HG03108 (cell line): ENCODE results near the gene ZNF700.
"Not testable (repeated sequence)": the region's sequence is repeated elsewhere in the genome, so short reads cannot be mapped to it uniquely, and the experiment has no call there.

Experiments
- ATAC-seq: cut with Tn5 transposase; IDR thresholded peaks from one replicate; pipeline ENCODE4 v1.9.1; 2021; ENCODE audit warnings: moderate library complexity; ENCODE audit not compliant: unreplicated experiment

ZNF700 gene

GRCh38 chr19:11938383-11938782 lies 13.5 kb downstream of the ZNF700 start:
- not testable (repeated sequence) for ATAC-seq

DNA sequence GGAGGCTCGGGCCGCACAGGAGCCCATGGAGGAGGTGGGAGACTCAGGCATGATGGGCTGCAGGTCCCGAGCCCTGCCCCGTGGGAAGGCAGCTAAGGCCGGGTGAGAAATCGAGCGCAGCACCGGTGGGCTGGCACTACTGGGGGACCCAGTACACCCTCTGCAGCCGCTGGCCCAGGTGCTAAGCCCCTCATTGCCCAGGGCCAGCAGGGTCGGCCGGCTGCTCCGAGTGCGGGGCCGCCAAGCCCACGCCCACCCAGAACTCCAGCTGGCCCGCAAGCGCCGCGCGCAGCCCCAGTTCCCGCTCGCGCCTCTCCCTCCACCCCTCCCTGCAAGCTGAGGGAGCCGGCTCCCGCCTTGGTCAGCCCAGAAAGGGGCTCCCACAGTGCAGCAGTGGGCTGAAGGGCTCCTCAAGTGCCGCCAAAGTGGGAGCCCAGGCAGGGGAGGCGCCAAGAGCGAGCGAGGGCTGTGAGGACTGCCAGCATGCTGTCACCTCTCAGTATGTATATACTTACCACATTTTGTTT lies 16.5 kb downstream of the ZNF700 start:
- ATAC-seq: not testable (repeated sequence)

GRCh38 chr19:11942008-11942842 lies 17.3 kb downstream of the ZNF700 start:
- ATAC-seq: no peak

DNA sequence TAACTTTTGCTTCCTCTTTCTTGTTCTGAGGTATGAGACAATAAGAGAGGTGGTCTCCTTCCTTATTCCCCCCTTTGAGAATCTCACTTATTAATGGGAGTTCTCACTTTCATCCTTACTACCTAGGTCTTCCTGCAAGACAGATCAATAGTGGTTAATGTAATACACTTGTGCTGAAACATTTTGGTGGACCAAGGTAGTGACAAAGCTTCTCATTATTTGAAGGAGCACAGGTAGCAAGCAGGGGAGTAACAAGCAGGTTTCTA lies 17.9 kb downstream of the ZNF700 start:
- no peak for ATAC-seq

- ATAC-seq: no peak
These were observed 19.7 kb downstream of the ZNF700 start for GRCh38 chr19:11944656-11945055.

GRCh38 chr19:11948646-11949045 lies 23.7 kb downstream of the ZNF700 start:
- ATAC-seq: no peak

GRCh38 chr19:11949201-11949600 lies 24.3 kb downstream of the ZNF700 start:
- no peak for ATAC-seq

DNA sequence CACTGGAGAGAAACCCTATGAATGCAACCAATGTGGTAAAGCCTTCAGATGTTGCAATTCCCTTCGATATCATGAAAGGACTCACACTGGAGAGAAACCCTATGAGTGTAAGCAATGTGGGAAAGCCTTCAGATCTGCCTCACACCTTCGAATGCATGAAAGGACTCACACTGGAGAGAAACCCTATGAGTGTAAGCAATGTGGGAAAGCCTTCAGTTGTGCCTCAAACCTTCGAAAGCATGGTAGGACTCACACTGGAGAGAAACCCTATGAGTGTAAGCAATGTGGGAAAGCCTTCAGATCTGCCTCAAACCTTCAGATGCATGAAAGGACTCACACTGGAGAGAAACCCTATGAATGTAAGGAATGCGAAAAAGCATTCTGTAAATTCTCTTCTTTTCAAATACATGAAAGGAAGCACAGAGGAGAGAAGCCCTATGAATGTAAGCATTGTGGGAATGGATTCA lies 24.7 kb downstream of the ZNF700 start:
- ATAC-seq: not testable (repeated sequence)

GRCh38 chr19:11950312-11950711 lies 25.4 kb downstream of the ZNF700 start:
- ATAC-seq: no peak

DNA sequence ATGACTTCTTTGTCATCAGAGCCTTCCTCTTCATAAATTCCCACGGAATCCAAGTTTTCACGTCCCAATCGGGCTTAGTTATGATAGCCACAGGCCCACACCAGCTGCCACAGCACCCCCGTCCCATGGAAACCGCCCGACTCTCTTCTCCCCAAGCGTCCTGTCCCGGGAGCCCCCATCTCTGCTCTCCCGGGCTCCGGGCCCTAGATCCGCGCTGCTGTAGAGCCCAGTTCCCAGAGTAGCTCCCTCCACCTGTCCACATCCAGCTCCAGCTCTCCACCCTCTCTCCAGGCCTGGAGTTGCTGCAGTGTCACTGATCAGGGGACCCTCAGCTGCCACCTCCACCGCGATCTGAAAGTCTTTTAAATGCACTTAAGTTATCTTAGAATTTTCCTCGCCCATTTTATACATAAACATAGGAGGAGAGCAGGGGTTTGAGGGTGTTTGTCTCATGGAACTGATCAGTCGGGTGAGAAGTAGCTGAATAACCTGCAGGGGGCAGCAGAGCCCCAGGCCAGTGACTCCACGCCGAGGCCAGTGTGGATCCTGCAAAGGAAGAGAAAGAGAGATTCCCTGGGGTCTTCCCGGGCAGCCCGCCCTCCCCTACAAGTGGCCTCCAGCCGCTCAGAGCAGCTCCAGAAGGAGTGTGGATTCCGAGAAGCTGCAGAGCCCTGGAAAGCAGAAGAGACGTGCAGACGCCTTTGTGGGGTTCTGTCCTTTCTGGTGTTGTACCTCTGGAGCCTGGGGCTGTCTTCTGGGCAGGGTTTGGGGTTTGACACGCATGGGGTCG lies 38.9 kb downstream of the ZNF700 start:
- no peak for ATAC-seq

DNA sequence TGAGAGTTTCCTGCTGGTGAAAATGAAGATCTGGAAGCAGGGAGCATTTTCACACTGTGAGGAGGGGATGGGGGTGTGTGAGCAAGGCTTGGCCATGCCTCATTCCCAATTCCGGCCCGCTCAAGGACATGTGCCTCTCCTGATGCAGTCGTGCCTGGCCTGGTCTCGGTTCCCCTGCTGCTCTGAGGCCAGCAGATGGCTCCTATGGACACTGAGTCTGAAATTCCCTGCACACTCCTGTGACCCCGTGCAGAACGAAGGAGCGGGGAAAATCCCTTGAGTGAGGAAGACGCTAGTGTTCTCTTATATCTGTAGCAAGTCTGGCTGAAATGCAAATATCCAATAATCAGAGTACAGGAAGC lies 39.6 kb downstream of the ZNF700 start:
- ATAC-seq: no peak

- ATAC-seq: peak; percentile 83
These were observed 40.1 kb downstream of the ZNF700 start, which contains the start of gene ZNF763 for GRCh38 chr19:11964858-11965645. TSS of gene ZNF763 (plus strand) at chr19:11965040. CDS start at chr19:11965209, 169 bp downstream.

DNA sequence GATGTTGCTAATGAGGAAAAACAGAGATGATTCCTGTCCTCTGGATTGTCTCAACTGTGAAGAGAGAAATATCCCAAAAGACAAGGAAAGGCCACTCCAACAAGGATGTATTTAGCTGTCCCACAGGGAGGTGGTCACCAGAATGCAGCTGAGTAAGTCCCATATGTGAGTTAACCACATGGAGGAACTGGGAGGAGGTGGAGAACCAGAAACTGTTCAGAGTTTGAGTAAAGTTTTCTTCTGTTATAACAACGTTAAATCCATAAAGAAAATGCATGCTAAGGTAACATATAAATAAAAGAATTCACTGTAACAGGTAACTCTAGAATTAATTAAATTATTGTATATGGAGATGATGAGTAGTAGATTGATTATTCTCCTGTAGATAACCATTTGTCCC lies 45.3 kb downstream of the ZNF700 start:
- ATAC-seq: no peak

DNA sequence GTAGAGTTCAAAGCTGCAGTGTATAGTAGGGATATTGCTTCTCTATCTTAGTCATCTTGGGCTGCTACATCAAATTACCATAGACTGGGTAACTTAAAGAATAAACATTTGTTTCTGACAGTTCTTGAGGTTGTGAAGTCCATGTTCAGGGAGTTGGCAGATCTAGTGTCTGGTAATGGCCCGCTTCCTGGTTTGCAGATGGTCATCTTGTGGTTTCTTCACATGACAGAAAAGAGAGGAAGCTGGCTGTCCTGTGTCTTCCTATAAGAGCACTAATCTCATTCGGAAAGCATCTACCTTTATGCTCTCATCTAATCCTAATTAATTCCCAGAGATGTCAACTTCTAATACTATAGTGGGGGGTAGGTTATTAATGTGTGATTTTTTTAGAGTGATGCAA lies 46.1 kb downstream of the ZNF700 start:
- no peak for ATAC-seq

GRCh38 chr19:11973019-11973810 lies 48.3 kb downstream of the ZNF700 start:
- no peak for ATAC-seq

GRCh38 chr19:11978492-11979100 lies 53.7 kb downstream of the ZNF700 start:
- ATAC-seq: no peak

GRCh38 chr19:11979527-11979926 lies 54.6 kb downstream of the ZNF700 start:
- ATAC-seq: no peak

DNA sequence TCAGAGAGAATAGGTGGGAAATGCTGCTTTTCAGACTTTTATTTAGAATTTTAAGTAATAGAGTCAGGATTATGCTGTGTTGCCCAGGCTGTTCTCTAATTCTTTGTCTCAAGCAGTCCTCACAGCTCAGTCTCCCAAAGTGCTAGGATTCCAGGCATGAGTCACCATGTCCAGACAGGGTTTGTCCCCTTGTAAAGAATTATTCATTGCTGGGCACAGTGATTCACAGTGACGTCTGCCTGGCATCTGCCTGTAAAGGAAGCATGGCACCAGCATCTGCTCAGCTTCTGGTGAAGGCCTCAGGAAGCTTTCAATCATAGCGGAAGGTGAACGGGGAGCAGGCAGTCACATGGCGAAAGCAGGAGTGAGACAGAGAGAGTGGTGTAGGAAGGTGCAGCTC lies 57.6 kb downstream of the ZNF700 start:
- no peak for ATAC-seq

GRCh38 chr19:11984986-11985385 lies 60.1 kb downstream of the ZNF700 start:
- ATAC-seq: no peak

GRCh38 chr19:11986754-11987153 lies 61.8 kb downstream of the ZNF700 start:
- no peak for ATAC-seq
